NCI-H146 treated with DMSO at 0.1 percent for 48 hours (cell line): Measurements from ENCODE around the gene RASSF10.
A peak's percentile ranks its signal among the peaks of the same experiment; 100 is the strongest.

Experiments used
- DNase-seq: peaks from one replicate; lab custom pipeline; 2025; ENCODE audit not compliant: unreplicated experiment; lab: John Stamatoyannopoulos, UW

Gene RASSF10

DNA sequence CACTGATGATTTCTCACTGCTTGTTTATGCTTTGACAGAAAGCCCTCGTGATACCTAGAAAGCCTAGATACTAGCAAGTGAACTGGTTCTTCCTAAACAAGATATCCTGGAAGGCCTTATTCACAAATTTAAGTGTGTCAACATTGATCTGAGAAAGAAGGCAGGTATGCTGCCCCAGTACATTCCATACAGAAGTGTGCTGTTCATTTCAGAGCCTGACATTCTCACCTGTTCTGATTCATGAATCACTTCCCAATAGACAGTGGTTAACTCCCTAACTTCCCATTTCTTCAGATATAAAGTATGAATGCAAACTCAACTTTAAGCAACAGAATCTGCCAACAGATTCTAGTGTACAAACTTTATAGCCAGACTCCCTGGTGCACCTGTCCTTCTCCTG is 15.5 kb upstream of the RASSF10 start:
- no peak for DNase-seq

DNA sequence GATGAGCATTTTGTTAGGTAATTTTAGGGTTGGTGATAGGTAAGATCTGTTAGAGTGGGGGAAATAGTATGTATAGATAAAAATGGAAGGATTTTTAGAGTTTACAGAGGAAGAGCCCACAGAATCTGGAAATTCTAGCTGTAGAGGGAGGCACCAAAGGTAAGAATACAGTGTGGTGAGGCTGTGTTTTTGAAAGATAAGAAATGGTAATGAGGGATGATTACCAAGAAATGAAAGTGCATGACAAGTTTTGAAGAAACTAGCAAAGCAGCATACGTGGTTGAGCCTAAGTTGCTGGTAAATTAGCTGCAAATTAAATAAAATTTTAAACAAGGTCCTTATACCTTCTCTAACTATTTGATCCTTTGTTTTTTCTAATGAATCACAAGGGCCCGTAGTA is 14.6 kb upstream of the RASSF10 start:
- no peak for DNase-seq

DNA sequence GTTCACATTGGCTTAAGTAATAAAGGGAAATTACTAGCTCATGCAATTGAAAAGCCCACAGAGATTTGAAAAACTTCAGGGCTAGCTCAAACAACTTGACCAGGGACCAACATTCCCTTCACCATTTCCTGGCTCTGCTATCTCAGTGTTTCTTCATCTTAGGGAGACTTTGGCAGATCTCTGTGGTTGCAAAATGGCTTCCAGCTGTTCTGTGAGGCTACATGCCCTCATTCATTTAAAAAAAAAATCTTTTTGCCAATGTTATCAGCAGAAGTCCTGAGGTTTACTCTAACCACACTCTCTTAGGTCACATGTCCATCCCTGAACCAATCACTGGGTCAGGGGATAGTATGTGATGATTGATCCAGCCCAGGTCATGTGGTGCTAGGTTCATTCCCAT is 13.9 kb upstream of the RASSF10 start:
- no peak for DNase-seq

DNA sequence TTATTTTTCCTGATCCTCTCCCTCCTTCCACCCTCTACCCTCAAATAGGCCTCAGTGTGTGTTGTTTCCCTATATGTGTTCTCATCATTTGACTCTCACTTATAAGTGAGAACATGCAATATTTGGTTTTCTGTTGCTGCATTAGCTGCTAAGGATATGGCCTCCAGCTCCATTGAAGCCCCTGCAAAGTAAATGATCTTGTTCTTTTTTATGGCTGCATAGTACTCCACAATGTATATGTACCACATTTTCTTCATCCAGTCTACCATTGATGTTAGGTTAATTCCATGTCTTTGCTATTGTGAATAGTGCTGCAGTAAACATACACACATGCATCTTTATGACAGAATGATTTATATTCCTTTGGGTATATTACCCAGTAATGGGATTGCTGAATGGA is 13.3 kb upstream of the RASSF10 start:
- no peak for DNase-seq

DNA sequence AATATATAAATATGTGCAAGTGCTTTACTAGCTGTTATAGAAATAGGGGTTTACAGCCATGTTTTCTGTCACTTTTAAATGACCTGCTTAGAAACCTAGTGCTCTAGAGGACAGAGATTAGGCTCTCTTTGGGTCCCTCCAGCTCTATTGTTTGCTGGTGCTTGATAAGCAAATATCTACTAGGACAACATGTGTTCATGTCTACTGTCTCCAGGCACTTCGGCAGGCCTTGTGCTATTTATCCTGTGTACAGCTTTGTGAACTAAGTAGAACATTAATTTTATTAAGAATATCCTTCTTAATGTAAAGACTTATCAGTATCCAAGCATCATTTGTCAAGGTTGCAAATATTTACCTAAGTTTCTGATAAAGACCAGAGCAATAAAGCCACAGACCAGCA is 11.9 kb upstream of the RASSF10 start:
- DNase-seq, result no peak

DNA sequence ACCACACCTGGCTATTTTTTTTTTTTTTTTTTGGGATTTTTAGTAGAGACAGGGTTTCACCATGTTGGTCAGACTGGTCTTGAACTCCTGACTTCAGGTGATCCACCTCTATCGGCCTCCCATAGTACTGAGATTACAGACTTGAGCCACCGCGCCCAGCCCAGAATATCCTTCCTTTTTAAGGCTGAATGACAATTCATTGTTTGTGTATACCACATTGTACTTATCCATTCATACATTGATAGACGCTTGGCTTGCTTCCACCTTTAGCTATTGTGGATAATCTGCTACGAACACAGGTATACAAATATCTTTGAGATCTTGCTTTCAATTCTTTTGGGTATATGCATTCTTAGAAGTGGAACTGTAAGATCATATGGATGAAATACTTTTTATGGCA is 10.8 kb upstream of the RASSF10 start:
- DNase-seq, result no peak

DNA sequence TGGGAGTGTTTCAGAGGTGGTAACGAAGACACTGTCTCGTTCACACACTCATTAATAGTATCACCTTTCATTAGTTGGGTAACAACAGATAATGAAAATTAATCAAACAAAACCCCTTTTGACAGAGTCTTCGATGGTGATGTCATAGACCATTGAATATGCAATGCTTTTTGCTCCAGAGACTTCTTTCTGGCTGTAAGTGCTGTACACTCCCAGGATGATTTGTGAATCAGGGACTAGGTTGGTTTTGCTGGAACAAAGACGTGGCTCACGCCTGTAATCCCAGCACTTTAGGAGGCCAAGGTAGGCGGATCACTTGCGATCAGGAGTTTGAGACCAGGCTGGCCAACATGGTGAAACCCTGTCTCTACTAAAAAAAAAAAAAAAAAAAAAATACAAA is 9.5 kb upstream of the RASSF10 start:
- no peak for DNase-seq

DNA sequence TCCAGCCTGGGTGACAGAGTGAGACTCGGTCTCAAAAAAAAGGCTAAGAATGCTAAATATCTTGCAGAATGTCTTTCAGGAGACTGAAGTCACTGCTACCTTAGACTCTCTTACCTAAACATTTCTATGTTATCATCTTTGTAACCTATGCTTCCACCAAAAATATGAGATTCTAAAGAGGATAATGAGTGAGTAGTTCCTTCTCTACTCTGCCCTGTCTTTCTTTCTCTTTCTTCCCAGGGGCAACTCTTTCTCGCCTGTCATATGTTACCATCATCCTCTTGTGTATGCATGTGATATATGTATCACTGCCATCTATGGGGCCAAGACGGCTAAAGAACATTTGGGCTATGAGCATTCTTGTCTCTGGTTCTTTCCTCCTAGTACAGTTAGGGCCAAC is 9.0 kb upstream of the RASSF10 start:
- no peak for DNase-seq

DNA sequence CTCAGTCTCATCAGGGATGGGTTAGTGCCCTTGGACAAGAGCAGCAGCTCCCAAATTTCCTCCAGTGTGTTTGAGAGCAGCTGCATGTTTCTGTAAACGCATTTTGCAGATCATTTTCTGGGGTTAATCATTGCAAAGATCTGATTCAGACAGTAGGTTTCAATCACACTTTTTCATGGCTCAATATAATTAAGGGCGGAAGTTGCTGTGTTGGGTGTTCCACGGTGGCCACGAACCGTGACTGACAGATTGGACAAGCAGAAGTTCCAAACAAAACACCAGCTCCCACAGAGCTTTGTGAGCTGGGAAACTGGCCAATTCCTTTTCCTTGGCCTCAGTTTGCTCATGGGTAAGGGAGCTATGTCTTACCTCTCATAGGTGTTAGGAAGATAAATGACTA is 8.4 kb upstream of the RASSF10 start:
- DNase-seq, result no peak

DNA sequence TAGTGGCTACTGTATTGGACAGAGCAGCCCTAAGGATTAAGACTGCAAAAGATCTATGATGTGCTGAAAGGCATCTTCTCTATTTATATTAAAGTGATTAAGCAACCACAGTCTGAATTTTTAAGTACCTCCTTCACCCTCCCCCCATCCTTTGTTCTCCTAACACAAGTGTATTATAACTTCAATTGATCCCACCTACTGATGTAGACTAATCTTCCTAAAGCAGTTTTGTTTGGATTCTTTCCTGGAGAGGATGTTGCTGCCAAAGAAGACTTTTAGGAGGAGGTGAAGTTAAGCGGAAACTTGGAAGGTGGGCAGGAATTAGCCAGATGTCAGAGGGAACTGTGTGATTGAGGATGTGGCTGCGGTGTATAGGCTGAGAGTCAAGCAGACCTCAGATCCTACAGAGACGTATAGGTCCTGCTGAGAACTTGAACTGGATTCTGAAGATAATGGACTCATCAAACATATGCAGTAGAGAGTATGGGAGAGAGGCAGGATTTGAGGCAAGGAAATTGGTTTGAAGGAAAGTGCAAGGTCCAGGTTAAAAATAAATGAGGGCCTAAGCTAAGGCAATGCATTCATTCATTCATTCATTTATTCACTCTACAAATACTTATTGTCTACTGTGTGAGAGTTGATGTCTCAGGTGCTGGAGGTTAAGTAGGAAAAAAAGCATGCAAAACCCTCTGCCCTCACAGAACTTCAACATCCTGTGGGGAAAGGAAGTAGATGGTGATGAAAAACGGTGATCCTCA is 5.2 kb upstream of the RASSF10 start:
- DNase-seq, result no peak

DNA sequence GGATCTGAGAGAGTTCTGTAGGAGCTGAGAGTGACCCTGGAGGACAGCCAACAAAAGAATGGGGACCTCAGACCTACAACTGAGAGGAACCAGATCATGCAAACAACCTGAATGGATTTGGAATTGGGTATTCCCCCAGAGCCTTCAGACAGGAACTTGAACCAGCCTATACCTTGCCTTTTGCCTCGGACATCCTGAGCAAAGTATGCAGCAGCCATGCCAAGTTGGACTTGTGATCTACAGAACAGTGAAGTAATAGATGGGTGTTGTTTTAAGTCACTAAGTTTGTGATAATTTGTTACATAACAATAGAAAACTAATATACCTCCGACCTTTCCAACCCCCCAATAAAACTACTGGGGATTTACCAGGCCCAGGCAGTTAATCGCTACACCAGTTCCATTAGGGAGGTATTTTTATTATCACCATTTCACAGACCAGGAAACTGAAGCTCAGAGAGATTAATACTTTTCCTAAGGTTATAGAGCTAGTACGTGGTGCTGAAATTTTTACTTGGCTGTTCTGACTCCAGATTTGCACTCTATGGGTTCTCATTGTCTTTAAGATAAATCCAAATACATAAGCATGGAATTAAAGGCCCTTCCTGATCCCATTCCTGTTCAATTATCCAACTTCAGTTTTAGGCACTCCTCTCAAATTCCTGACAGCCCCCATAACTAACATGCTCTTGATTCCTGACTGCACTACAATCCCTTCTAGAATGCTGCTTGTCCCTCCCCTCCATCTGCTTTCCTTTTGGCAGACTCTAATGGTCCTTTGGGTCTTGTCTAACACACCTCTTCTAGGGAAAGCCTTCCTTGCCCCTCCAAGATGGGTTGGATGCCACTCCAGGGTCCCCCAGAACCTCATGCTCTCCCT is 1.7 kb upstream of the RASSF10 start:
- DNase-seq, result no peak

DNA sequence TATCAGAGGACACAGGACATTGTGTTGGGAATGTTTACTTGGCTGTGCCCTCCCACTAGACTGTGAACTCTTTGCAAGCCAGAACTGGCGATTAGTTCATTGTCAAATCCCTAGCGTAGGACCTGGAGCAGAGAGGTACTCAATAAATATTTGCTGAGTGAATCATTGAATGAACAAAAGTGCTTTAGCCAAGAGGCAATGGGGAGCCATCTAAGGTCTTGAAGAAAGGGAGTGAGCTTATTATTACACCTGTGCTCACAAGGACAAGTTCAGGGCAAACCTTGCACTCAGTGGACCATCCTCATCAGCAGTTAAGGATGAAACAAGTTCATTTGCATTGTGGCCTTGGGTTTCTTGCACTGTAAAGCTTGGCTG is 1.1 kb upstream of the RASSF10 start:
- no peak for DNase-seq

DNA sequence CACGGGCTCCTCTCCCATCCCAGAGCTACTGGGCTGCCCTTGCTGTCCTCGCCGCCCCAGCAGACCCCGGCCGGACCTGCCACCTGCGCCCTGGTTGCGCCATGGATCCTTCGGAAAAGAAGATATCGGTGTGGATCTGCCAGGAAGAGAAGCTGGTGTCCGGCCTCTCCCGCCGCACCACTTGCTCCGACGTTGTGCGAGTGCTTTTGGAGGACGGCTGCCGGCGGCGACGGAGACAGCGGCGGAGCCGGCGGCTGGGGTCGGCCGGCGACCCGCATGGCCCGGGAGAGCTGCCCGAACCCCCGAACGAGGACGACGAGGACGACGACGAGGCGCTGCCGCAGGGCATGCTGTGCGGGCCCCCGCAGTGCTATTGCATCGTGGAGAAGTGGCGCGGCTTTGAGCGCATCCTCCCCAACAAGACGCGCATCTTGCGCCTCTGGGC is 382 bp downstream of the RASSF10 start:
- no peak for DNase-seq

DNA sequence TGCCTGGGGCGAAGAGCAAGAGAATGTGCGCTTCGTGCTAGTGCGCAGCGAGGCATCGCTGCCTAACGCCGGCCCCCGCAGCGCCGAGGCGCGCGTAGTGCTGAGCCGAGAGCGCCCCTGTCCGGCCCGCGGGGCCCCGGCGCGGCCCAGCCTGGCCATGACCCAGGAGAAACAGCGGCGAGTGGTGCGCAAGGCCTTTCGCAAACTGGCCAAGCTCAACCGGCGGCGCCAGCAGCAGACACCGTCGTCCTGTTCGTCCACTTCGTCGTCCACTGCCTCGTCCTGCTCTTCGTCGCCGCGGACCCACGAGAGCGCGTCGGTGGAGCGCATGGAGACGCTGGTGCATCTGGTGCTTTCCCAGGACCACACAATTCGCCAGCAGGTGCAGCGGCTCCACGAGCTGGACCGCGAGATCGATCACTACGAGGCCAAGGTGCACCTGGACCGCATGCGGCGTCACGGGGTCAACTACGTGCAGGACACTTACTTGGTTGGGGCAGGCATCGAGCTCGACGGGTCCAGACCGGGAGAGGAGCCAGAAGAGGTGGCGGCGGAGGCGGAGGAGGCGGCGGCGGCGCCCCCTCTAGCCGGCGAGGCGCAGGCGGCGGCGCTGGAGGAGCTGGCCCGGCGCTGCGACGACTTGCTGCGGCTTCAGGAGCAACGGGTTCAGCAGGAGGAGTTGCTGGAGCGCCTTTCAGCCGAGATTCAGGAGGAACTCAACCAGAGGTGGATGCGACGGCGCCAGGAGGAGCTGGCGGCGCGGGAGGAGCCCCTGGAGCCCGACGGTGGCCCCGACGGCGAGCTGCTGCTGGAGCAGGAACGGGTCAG is 1.0 kb downstream of the RASSF10 start:
- DNase-seq, result peak; percentile 10

DNA sequence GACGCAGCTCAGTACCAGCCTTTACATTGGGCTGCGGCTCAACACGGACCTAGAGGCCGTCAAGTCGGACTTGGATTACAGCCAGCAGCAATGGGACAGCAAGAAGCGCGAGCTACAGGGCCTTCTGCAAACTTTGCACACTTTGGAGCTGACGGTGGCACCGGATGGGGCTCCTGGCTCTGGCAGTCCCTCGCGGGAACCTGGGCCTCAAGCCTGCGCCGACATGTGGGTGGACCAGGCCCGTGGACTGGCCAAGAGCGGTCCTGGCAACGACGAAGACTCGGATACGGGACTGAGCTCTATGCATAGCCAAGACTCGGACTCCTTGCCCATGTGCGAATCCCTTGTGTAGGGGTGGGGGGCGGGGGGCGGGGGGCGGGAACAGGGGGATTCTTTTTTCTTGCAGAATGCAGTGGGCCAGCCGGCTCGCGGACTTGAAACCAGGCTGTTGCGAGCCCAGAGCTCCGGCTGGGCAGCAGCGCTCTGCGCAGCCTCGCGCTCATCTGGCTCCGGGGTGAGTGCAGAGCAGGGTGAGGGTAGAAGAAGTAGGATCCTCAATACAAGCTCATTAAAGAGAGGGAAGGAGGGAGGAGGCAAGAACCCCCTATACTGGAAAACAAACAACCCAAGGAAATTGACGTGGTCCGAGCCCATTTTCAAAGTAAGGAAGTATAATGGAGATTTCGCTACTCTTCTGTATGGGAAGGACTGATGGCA is 1.8 kb downstream of the RASSF10 start:
- DNase-seq, result no peak

DNA sequence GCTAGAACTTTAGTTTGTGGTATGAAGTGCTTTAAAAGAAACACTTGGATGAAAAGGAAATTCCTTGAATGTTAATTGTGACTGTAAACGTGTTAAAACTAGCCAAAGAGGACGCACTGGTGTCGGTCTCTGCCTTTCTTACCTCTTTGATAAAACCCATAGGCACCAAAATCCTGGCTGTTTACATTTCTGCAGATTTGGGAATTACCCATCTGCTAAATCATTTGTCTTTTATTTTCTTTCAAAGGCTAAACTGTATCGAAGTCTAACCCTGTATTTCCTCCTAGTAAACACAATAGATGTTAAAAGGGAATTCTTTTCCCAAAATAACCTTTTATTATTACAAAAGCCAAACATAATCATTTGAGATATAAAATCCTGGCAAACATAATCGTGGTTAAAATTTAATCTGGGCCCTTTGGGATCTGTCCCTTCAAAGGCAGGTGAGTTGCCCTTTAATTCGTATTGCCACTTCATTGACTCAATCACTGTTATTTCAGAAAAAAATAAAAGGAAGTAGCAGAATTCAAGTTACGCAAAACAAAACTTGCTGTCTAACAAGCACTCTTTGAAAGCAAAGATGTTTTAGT is 2.4 kb downstream of the RASSF10 start:
- DNase-seq, result no peak

DNA sequence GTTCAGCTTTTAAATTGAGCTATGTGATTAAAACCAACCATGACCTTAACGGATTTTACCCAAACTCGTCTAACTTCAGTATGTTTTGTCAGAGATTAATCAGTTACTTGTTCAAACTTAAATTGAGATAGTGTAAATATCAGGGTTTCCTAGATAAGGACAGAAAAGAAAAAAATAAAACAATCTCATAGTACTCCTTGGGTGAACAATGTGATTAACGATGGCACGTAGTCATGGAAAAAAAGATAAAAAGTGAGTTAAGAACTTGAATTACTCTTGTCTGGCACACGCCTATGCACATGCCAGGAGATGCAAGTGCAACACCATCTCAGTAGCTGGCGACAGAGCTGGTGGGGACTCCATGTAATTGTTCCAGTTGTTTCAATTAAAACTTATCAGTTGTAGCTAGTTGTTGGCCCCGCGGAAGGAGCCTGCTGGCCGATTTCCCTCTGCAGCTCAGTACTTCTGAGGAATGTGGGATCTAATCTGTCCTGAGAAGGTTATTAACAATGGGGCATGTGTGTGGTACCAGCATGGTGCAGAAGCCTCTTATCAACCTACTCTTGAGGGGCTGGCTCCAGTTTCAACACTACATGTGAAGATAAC is 3.0 kb downstream of the RASSF10 start:
- DNase-seq, result no peak

DNA sequence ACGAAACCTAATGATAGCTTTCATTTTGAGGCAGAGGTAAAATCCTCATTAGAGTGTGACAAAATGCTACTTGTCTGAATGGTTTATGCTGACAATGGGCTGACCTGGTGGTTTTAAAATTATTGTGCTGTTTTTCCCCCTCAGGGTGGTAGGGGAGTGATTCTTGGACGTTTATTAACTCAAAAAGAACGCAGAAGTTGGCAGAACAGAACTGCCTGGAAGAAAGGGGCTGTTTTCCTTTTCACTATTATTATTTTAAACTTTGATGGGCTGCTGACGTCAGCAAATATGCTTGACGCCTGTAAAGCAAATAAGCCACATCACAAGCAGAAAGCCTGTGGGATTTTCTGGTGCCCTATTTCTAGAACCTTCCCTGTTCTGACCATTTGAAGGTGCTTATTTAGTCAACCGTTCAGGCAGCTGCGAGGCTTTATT is 4.0 kb downstream of the RASSF10 start:
- no peak for DNase-seq

DNA sequence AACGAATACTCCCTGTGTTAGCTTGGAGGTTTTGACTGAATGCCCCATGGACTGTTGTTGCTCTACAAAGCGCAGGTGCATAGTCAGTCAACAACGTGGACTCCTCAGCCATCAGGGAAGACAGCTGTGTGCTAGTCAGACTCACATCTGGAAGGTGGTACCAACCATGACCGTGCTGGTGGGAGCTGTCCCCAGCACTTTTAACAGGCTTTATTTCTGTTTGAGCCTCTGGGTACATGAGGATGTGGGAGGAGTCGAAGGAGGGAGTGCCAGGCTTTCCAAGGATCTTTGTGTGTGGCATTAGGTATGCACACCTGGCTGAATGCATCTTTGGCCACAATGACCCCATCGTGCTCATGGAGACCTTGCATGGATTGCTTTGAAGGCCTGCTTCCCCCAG is 6.6 kb downstream of the RASSF10 start:
- no peak for DNase-seq

DNA sequence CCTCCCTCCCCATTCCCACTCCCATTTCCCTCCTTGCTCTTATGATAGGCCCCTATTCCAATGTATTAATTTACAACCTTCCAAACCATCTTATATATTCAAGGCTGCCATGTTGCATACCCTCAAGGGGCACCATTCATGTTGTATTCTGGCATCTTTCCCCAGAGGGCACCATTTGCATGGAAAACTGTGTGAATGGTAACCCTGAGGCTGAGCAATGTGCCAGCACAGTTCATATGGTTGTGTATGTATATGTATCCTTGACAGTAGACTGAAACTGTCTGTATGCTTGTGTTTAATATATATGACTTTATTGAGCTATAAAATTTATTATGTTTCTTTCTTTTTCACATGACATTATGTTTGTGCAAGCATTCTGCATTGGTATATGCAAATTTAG is 7.3 kb downstream of the RASSF10 start:
- DNase-seq, result peak; percentile 5
